Esophagus muscularis mucosa (tissue), 2 donors: ENCODE measurements around the gene SRGAP3.

Experiments used
- POLR2A ChIP-seq: fragments of 450-650 bp; IDR thresholded peaks from one replicate; pipeline ENCODE4 v1.6.1; 2017; ENCODE audit warnings: antibody characterized with exemption, moderate library complexity, mild to moderate bottlenecking, low read depth
- POLR2AphosphoS5 ChIP-seq, 2 donors: sonication (generic); formaldehyde crosslinking; IDR thresholded peaks; one replicate each; pipeline ENCODE4 v1.6.1; 2017; ENCODE audit warnings: antibody characterized with exemption in 2 of 2

DNA sequence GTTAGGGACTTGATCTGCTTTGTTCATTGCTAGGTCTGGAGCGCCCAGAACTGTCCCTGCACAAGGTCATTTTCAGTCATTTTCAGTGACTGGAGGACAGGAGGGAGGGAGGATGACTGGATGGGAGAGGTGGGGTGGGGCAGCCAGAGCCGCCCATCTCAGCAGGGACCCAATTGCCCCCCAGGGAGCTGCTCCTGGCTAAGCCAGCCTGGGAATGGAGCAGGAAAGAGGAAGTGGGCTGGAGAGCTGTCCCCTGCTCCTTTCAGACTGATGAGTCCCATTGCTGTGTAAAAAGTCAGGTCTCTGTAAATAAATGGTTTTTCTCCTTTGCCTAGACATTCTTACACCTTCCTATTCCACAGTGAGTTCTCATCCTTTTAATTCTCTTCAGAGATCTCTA, 187.8 kb downstream of the SRGAP3 start:
- no peak for TF ChIP-seq POLR2AphosphoS5 (IDR thresholded peaks at IDR 0.05)
- no peak for TF ChIP-seq POLR2A
